Measurements from ENCODE around the gene AVPI1. TPM values are rescaled to one million over a fixed set of nuclear protein-coding genes. Genes with fewer than 3 reads are reported as not detected.
A peak's percentile ranks its signal among the peaks of the same experiment; 100 is the strongest.

AVPI1 gene
- total RNA-seq, 4 donors from 2014 or later = 29.9 to 65.5 (median 36.3) TPM

DNA sequence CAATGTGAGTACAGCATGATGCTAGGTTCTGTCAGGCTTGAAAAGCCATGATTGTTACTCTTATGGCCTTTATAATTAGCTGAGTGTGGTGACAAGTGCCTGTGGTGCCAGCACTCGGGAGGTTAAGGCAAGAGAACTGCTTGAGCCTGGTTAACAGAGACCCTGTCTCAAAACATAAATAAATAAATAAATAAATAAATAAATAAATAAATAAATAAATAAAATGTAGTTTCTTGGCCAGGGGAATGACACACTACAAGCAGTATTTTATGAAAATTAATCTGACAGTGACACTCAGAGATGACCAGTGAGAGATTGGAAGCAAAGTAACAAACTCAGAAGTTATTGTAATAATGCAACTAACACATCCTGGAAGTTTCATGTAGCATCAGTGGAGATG, 51.5 kb downstream of the AVPI1 start:
- no peaks in the 10 kb centered on the region for H3K9me3 ChIP-seq
- 89% methylated on average over 1 of the region's 1 CpG for WGBS
- intact Hi-C loops (cut with DNase I) = no loop called here

DNA sequence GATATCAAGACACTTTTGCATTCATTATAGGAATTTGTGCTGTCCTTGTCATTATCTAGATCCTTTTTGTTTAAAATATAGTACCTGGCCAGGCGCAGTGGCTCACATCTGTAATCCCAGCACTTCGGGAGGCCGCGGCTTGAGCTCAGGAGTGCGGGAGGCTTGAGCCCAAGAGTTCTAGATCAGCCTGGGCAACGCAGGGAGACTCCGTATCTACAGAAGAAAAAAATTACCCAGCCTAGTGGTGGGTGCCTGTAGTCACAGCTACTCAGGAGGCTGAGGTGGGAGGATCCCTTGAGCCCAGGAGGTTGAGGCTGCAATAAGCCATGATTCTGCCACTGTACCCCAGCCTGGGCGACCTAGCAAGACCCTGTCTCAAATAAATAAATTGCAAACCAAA, 53.1 kb downstream of the AVPI1 start:
- Histone ChIP-seq H3K27ac (replicated peaks in 1 of 4) (peak overlapping the region; percentile 44 to 78 (median 72)), H3K9me3 (no peaks in the 10 kb centered on the region), H3K4me1 (peaks cover 9 to 18% (median 12%) of the 10 kb centered on the region in 4 donors), H3K4me3 (peak overlapping the region; percentile 76 to 81 (median 78)), H3K27me3 (no peaks in the 10 kb centered on the region), H3K36me3 (no peaks in the 10 kb centered on the region)
- TF ChIP-seq EP300 (IDR thresholded peaks at IDR 0.05) = no peak
- TF ChIP-seq, protein P1, sequence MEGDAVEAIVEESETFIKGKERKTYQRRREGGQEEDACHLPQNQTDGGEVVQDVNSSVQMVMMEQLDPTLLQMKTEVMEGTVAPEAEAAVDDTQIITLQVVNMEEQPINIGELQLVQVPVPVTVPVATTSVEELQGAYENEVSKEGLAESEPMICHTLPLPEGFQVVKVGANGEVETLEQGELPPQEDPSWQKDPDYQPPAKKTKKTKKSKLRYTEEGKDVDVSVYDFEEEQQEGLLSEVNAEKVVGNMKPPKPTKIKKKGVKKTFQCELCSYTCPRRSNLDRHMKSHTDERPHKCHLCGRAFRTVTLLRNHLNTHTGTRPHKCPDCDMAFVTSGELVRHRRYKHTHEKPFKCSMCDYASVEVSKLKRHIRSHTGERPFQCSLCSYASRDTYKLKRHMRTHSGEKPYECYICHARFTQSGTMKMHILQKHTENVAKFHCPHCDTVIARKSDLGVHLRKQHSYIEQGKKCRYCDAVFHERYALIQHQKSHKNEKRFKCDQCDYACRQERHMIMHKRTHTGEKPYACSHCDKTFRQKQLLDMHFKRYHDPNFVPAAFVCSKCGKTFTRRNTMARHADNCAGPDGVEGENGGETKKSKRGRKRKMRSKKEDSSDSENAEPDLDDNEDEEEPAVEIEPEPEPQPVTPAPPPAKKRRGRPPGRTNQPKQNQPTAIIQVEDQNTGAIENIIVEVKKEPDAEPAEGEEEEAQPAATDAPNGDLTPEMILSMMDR (IDR thresholded peaks at IDR 0.05) = peak in 2 of 3 experiments; percentile 5 to 26
- intact Hi-C loops (cut with DNase I) = no loop called here
- DNase-seq (ENCODE audit: extremely low spot score) = no peak
- WGBS = 86% methylated on average over 8 of the region's 8 CpGs

More for the DNA sequence above, 51.5 kb downstream of the AVPI1 start:
- no peak overlapping the region for H3K27ac ChIP-seq (replicated peaks in 1 of 4)
- no peak for DNase-seq (ENCODE audit: extremely low spot score)
- peaks cover 9 to 18% (median 14%) of the 10 kb centered on the region in 4 donors for H3K4me1 ChIP-seq
- H3K27me3 ChIP-seq = no peaks in the 10 kb centered on the region
- no peaks in the 10 kb centered on the region for H3K36me3 ChIP-seq
- no peak overlapping the region for H3K4me3 ChIP-seq
- TF ChIP-seq EP300 (IDR thresholded peaks at IDR 0.05) (no peak), POLR2AphosphoS5 (IDR thresholded peaks at IDR 0.05) (no peak), POLR2A (IDR thresholded peaks at IDR 0.05; ENCODE audit: low read depth) (no peak)
- TF ChIP-seq, protein P1 (IDR thresholded peaks at IDR 0.05) = no peak

DNA sequence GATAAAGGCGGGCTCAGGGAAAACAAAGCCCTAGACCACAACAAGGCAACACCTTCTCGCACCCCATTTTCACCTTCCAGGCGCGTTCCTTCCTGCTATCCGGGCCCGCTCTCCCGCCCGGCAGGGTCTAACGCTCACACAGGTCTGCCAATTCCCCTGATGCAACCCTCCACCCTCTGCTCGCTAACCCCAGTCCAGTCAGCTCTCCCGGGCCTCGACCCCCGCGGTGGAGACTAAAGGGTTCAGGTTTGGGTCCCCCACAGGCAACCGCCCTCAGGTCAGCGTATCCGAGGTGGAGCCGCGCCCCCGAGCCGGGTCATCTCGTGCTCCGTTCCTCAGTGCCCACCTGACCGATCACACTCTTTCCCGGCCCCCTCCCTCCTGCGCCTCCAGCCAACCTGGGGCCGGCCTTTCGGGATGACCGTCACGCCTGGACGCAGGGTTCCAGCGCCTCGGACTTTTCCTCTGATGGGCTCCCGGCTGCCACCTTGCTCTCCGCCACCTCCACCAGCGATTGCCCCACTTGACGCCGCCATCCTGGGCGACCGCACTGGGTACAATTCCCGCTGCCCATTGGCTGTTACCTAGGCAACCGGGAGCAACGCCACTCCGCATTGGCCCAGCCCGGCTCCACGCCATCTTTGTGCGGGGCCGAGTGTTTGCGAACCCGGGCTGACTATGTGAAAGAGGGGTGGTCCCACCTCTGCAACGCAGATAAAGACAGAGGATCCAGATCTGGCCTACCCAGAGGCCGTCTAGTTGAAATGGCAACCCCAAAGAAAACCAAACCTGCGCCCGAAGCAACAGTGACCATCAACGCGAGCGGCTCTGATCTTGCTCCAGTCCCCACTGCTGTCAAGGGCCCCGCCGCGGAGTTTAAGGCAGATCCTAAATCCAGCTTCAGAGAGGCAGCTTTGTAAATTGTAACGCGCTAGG, 53.8 kb downstream of the AVPI1 start, which contains the start of gene MORN4:
TSS of gene MORN4 (minus strand) at position 552 of the 936 bp plus-strand sequence. CDS start 13,847 bp downstream, outside the sequence.
- Histone ChIP-seq H3K27me3 (no peaks in the 10 kb centered on the region), H3K4me3 (peak within 1 kb of the TSS; percentile 76 to 81 (median 78)), H3K9me3 (no peaks in the 10 kb centered on the region), H3K4me1 (peaks cover 9 to 18% (median 12%) of the 10 kb centered on the region in 4 donors), H3K27ac (replicated peaks in 1 of 4) (peak within 1 kb of the TSS; percentile 44 to 78 (median 72)), H3K36me3 (no peaks in the 10 kb centered on the region)
- TF ChIP-seq EP300 (IDR thresholded peaks at IDR 0.05) = no peak
- peak; percentile 66 to 67 for TF ChIP-seq POLR2AphosphoS5 (IDR thresholded peaks at IDR 0.05)
- peak; percentile 97 for DNase-seq (ENCODE audit: extremely low spot score)
- intact Hi-C loops (cut with DNase I) = no loop called here
- WGBS = 6% methylated on average over 38 of the region's 62 CpGs

DNA sequence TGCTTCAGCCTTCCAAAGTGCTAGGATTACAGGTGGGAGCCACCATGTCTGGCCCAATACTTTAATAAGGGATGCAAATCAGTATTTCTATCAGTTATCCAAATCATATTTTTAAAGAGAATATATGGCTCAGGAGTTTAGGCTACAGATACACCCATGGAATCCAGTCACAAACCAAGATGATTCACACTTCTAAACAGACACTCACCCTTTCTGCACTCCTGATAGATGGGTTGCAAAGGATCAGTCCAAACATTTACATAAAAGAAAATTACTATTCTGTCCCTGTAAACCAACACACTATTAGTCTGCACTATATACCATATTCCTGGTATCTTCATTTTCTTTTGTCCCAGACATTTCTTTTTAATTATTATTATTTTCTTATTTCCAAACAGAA, 55.9 kb downstream of the AVPI1 start:
- Histone ChIP-seq H3K36me3 (no peaks in the 10 kb centered on the region), H3K27ac (replicated peaks in 1 of 4) (no peak overlapping the region), H3K9me3 (no peaks in the 10 kb centered on the region), H3K4me3 (no peak overlapping the region), H3K4me1 (peaks cover 12 to 18% (median 13%) of the 10 kb centered on the region in 4 donors), H3K27me3 (no peaks in the 10 kb centered on the region)
- no peak for TF ChIP-seq POLR2A (IDR thresholded peaks at IDR 0.05; ENCODE audit: low read depth)
- TF ChIP-seq POLR2AphosphoS5 (IDR thresholded peaks at IDR 0.05) = no peak
- TF ChIP-seq, protein P1 (IDR thresholded peaks at IDR 0.05) = no peak
- TF ChIP-seq EP300 (IDR thresholded peaks at IDR 0.05) = no peak
- no peak for DNase-seq (ENCODE audit: extremely low spot score)
- intact Hi-C loops (cut with DNase I) = no loop called here

DNA sequence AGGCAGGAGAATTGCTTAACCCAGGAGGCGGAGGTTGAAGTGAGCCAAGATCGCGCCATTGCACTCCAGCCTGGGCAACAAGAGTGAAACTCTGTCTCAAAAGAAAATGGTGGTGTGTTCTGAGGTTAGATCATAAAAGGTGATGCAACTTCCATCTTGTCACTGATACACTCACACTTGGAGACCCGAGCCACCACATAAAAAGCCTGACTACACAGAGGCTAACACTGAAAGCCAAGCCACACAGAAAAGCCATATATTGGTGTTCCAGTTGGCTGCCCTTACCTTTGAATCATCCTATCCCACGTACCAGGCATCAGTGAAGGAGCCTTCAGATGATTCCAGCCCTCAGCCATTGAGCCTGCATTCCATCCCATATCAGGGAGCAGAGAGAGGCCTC, 57.8 kb downstream of the AVPI1 start:
- peaks cover 12 to 18% (median 13%) of the 10 kb centered on the region in 4 donors for H3K4me1 ChIP-seq
- no peaks in the 10 kb centered on the region for H3K36me3 ChIP-seq
- no peaks in the 10 kb centered on the region for H3K27me3 ChIP-seq
- 89% methylated on average over 5 of the region's 5 CpGs for WGBS
- H3K4me3 ChIP-seq = no peak overlapping the region
- intact Hi-C loops (cut with DNase I) = no loop called here
- no peak for DNase-seq (ENCODE audit: extremely low spot score)
- TF ChIP-seq POLR2A (IDR thresholded peaks at IDR 0.05; ENCODE audit: low read depth) (no peak), EP300 (IDR thresholded peaks at IDR 0.05) (no peak), POLR2AphosphoS5 (IDR thresholded peaks at IDR 0.05) (no peak)
- TF ChIP-seq, protein P1 (IDR thresholded peaks at IDR 0.05) = no peak
- H3K9me3 ChIP-seq = no peaks in the 10 kb centered on the region
- no peak overlapping the region for H3K27ac ChIP-seq (replicated peaks in 1 of 4)

Data from esophagus muscularis mucosa (tissue), 4 donors.